Measurements from ENCODE around the gene HSF2BP. TPM values are rescaled to one million over a fixed set of nuclear protein-coding genes. Genes with fewer than 3 reads are reported as not detected.

Gene HSF2BP
- total RNA-seq, 1 experiment from 2014 or later: 1.5 TPM

DNA sequence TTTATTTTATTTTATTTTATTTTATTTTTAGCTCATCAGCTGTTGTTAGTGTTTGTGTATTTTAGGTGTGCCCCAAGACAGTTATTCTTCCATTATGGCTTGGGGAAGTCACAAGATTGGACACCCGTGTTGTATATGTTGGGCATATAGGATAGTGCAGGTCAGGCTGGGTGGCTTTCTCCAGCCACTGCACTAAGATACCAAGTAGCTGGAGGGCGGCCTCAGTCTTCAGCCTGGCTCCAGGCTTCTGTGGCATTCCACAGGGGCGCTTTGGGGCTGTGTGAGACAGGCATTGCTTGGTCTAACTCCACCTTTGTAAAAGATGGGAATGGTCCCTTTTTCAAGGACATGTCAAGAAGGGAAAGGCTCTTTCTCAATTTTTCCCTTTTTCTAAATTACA, 16.6 kb upstream of the HSF2BP start:
- Histone ChIP-seq H3T11ph (ENCODE audit: low read length) (no peak overlapping the region), H3K56ac (ENCODE audit: insufficient read length, low read depth, low read length) (no peak overlapping the region), H2BK20ac (ENCODE audit: low read depth, low read length, poor library complexity, severe bottlenecking) (no peak overlapping the region), H4K8ac (replicated peaks; ENCODE audit: insufficient read length, low read depth, low read length) (no peak overlapping the region), H2AK5ac (ENCODE audit: insufficient read length, low read length) (no peak overlapping the region), H3K23me2 (ENCODE audit: insufficient read length, low read depth, low read length, poor library complexity, severe bottlenecking) (no peaks in the 10 kb centered on the region), H3K79me2 (ENCODE audit: insufficient read depth, low read length) (peaks cover 2% of the 10 kb centered on the region; the same call in 1 of the 2 replicates), H2BK12ac (ENCODE audit: insufficient read length, low read depth, low read length) (no peak overlapping the region), H3K23ac (ENCODE audit: insufficient read length, low read depth, low read length) (no peak overlapping the region), H2BK15ac (ENCODE audit: low read depth, low read length) (no peak overlapping the region), H3K9ac (ENCODE audit: extremely low read depth, insufficient read length, low read length) (no peak overlapping the region), H3K18ac (ENCODE audit: insufficient read length, low read depth, low read length) (no peak overlapping the region), H3K4me2 (ENCODE audit: insufficient read depth, insufficient read length, low read length) (no peak overlapping the region), H2BK120ac (ENCODE audit: low read depth, low read length, poor library complexity, severe bottlenecking) (no peak overlapping the region), H3K14ac (ENCODE audit: insufficient read depth, low read length) (no peak overlapping the region), H2BK5ac (ENCODE audit: insufficient read length, low read length) (no peak overlapping the region), H4K5ac (ENCODE audit: insufficient read length, low read depth, low read length) (no peak overlapping the region), H3K9me3 (ENCODE audit: control insufficient read depth, low read depth, low read length) (no peaks in the 10 kb centered on the region), H4K20me1 (ENCODE audit: control insufficient read depth, insufficient read depth, insufficient read length) (no peaks in the 10 kb centered on the region), H3K4ac (ENCODE audit: low read depth, low read length) (no peak overlapping the region), H2AFZ (ENCODE audit: low read length) (no peak overlapping the region), H3K27ac (ENCODE audit: insufficient read length, low read depth, low read length) (no peak overlapping the region), H3K79me1 (ENCODE audit: insufficient read depth, low read depth, low read length, poor library complexity, severe bottlenecking) (peaks cover 5% of the 10 kb centered on the region), H3K27me3 (ENCODE audit: insufficient read depth, low read length) (no peaks in the 10 kb centered on the region), H4K91ac (ENCODE audit: insufficient read length, low read depth, low read length) (no peak overlapping the region), H3K4me1 (ENCODE audit: insufficient read depth, low read length) (no peaks in the 10 kb centered on the region; the same call in 1 of the 2 replicates)
- Mint-ChIP-seq H3K27me3 (ENCODE audit: low read depth) (no peaks in the 10 kb centered on the region), H3K9me3 (no peaks in the 10 kb centered on the region), H3K27ac (no peak overlapping the region), H3K4me1 (peaks cover 18 to 22% of the 10 kb centered on the region in 2 experiments), H3K36me3 (ENCODE audit: insufficient read depth in 1 of 3, low read depth in 3 of 3) (peaks cover 54 to 87% (median 77%) of the 10 kb centered on the region in 3 experiments), H3K4me3 (no peak overlapping the region)
- WGBS (ENCODE audit: extremely low coverage, insufficient read length, low lambda C conversion rate): no CpG with 5 or more reads among the region's 3 CpGs
- no peak for TF ChIP-seq CTCF (conservative IDR thresholded peaks at IDR 0.05)
- DNase-seq: no peak
